ENCODE measurements around the gene EXOC2. TPM values are rescaled to one million over a fixed set of nuclear protein-coding genes. Genes with fewer than 3 reads are reported as not detected.

The EXOC2 gene
- total and polyA plus RNA-seq, 2 of the 13 experiments (the other 11 are each of a cell fraction or from before 2014, with no cell fraction given), result 12.6 to 22.9 TPM

GRCh38 chr6:692356-692851 lies 535 bp downstream of the EXOC2 start (continued):
- TF ChIP-seq TFAP4 (IDR thresholded peaks at IDR 0.05; ENCODE audit: borderline replicate concordance, low read depth), result no peak
- TF ChIP-seq, protein P1, sequence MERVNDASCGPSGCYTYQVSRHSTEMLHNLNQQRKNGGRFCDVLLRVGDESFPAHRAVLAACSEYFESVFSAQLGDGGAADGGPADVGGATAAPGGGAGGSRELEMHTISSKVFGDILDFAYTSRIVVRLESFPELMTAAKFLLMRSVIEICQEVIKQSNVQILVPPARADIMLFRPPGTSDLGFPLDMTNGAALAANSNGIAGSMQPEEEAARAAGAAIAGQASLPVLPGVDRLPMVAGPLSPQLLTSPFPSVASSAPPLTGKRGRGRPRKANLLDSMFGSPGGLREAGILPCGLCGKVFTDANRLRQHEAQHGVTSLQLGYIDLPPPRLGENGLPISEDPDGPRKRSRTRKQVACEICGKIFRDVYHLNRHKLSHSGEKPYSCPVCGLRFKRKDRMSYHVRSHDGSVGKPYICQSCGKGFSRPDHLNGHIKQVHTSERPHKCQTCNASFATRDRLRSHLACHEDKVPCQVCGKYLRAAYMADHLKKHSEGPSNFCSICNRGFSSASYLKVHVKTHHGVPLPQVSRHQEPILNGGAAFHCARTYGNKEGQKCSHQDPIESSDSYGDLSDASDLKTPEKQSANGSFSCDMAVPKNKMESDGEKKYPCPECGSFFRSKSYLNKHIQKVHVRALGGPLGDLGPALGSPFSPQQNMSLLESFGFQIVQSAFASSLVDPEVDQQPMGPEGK (CRISPR knock-in tag; IDR thresholded peaks at IDR 0.05), result peak; percentile 66
- peak; percentile 9; the same call in 1 of the 2 replicates for TF ChIP-seq ZFP41 (CRISPR knock-in tag; IDR thresholded peaks at IDR 0.05; ENCODE audit: borderline replicate concordance)
- no peak for TF ChIP-seq MBD4 (IDR thresholded peaks at IDR 0.05; ENCODE audit: borderline replicate concordance, low read length)
- TF ChIP-seq ZNF737 (CRISPR knock-in tag; IDR thresholded peaks at IDR 0.05; ENCODE audit: borderline replicate concordance), result 0 out of 2 replicates have a peak, but pooled peaks have one; percentile 59
- TF ChIP-seq FOXA3 (CRISPR knock-in tag; IDR thresholded peaks at IDR 0.05), result no peak
- 0 out of 2 replicates have a peak, but pooled peaks have one; percentile 22 for TF ChIP-seq SNAI1 (CRISPR knock-in tag; IDR thresholded peaks at IDR 0.05; ENCODE audit: borderline replicate concordance)
- 0 out of 2 replicates have a peak, but pooled peaks have one; percentile 48 for TF ChIP-seq ZNF891 (CRISPR knock-in tag; IDR thresholded peaks at IDR 0.05)
- TF ChIP-seq RAD51 (IDR thresholded peaks at IDR 0.05; ENCODE audit: borderline replicate concordance), result no peak
- TF ChIP-seq SUZ12 (IDR thresholded peaks at IDR 0.05; ENCODE audit: low read depth, low read length), result no peak
- TF ChIP-seq, protein P2, sequence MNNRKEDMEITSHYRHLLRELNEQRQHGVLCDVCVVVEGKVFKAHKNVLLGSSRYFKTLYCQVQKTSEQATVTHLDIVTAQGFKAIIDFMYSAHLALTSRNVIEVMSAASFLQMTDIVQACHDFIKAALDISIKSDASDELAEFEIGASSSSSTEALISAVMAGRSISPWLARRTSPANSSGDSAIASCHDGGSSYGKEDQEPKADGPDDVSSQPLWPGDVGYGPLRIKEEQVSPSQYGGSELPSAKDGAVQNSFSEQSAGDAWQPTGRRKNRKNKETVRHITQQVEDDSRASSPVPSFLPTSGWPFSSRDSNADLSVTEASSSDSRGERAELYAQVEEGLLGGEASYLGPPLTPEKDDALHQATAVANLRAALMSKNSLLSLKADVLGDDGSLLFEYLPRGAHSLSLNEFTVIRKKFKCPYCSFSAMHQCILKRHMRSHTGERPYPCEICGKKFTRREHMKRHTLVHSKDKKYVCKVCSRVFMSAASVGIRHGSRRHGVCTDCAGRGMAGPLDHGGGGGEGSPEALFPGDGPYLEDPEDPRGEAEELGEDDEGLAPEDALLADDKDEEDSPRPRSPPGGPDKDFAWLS (CRISPR knock-in tag; IDR thresholded peaks at IDR 0.05; ENCODE audit: borderline replicate concordance), result no peak; the same call in 1 of the 2 replicates
- no peak for TF ChIP-seq ZNF552 (CRISPR knock-in tag; IDR thresholded peaks at IDR 0.05; ENCODE audit: borderline replicate concordance)
- no peak for TF ChIP-seq KAT7 (CRISPR knock-in tag; IDR thresholded peaks at IDR 0.05; ENCODE audit: borderline replicate concordance)
- TF ChIP-seq CHD4 (IDR thresholded peaks at IDR 0.05; ENCODE audit: borderline replicate concordance, low read length), result no peak
- TF ChIP-seq, protein P3, sequence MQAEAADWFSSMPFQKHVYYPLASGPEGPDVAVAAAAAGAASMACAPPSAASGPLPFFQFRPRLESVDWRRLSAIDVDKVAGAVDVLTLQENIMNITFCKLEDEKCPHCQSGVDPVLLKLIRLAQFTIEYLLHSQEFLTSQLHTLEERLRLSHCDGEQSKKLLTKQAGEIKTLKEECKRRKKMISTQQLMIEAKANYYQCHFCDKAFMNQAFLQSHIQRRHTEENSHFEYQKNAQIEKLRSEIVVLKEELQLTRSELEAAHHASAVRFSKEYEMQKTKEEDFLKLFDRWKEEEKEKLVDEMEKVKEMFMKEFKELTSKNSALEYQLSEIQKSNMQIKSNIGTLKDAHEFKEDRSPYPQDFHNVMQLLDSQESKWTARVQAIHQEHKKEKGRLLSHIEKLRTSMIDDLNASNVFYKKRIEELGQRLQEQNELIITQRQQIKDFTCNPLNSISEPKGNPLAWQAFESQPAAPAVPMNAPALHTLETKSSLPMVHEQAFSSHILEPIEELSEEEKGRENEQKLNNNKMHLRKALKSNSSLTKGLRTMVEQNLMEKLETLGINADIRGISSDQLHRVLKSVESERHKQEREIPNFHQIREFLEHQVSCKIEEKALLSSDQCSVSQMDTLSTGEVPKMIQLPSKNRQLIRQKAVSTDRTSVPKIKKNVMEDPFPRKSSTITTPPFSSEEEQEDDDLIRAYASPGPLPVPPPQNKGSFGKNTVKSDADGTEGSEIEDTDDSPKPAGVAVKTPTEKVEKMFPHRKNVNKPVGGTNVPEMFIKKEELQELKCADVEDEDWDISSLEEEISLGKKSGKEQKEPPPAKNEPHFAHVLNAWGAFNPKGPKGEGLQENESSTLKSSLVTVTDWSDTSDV (CRISPR knock-in tag; IDR thresholded peaks at IDR 0.05), result peak; percentile 77
- TF ChIP-seq ELF1 (CRISPR knock-in tag; IDR thresholded peaks at IDR 0.05), result no peak
- TF ChIP-seq ADNP (CRISPR knock-in tag; IDR thresholded peaks at IDR 0.05), result 0 out of 2 replicates have a peak, but pooled peaks have one; percentile 56
- no peak for TF ChIP-seq ZNF446 (CRISPR knock-in tag; IDR thresholded peaks at IDR 0.05)
- no peak for TF ChIP-seq ZNF24 (IDR thresholded peaks at IDR 0.05)
- TF ChIP-seq SIX1 (CRISPR knock-in tag; IDR thresholded peaks at IDR 0.05; ENCODE audit: borderline replicate concordance), result no peak
- TF ChIP-seq ZFP37 (CRISPR knock-in tag; IDR thresholded peaks at IDR 0.05; ENCODE audit: borderline replicate concordance), result no peak; the same call in 1 of the 2 replicates
- no peak for TF ChIP-seq ZNF101 (CRISPR knock-in tag; IDR thresholded peaks at IDR 0.05; ENCODE audit: borderline replicate concordance, low read depth)
- no peak for TF ChIP-seq ATRX (CRISPR knock-in tag; IDR thresholded peaks at IDR 0.05; ENCODE audit: borderline replicate concordance)
- no peak for TF ChIP-seq ZFP1 (CRISPR knock-in tag; IDR thresholded peaks at IDR 0.05)

Measured in HepG2 (cell line).